C4-2B (cell line): Measurements from ENCODE around the gene AKAP7.

Experiments
- H3K27ac ChIP-seq: fragments of 450-650 bp; 2 replicates; pipeline ENCODE4 v1.5.1; 2017
- CTCF ChIP-seq: fragments of 450-650 bp; conservative IDR thresholded peaks from 2 replicates; pipeline ENCODE4 v1.5.1; 2017; ENCODE audit warnings: mild to moderate bottlenecking
- ZFX ChIP-seq: fragments of 450-650 bp; IDR thresholded peaks from 2 replicates; pipeline ENCODE4 v1.6.1; 2017

The AKAP7 gene

GRCh38 chr6:131212913-131213312, 77.6 kb downstream of the AKAP7 start:
- no peak overlapping the region for H3K27ac ChIP-seq
- TF ChIP-seq CTCF (no peak), ZFX (no peak)

GRCh38 chr6:131213501-131213990, 78.3 kb downstream of the AKAP7 start:
- TF ChIP-seq CTCF, result no peak
- no peak for TF ChIP-seq ZFX
- H3K27ac ChIP-seq, result no peak overlapping the region

- TF ChIP-seq CTCF, result no peak
- TF ChIP-seq ZFX, result no peak
- H3K27ac ChIP-seq, result no peak overlapping the region
Observed at GRCh38 chr6:131215219-131215618, 80.0 kb downstream of the AKAP7 start.

GRCh38 chr6:131216246-131216645, 81.0 kb downstream of the AKAP7 start:
- H3K27ac ChIP-seq, result no peak overlapping the region
- TF ChIP-seq ZFX, result no peak
- TF ChIP-seq CTCF, result no peak

DNA sequence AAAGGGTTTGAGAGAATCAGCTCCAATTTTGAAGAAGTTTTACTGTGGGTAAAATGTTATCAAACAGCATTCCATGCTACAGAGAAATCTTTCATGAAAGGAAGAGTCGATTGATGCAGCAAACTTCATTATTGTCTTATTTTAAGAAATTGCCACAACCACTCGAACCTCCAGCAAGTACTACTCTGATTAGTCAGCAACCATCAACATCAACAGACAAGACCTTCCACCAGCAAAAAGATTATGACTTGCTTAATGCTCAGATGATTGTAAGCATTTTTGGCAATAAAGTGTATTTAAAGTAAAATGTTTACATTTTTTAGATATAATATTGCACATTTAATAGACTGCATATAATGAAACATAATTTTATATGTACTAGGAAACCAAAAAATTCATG, 87.5 kb downstream of the AKAP7 start:
- no peak for TF ChIP-seq ZFX
- no peak for TF ChIP-seq CTCF

GRCh38 chr6:131223416-131223815, 88.1 kb downstream of the AKAP7 start:
- no peak overlapping the region for H3K27ac ChIP-seq
- TF ChIP-seq CTCF (no peak), ZFX (no peak)

More for the DNA sequence above, 87.5 kb downstream of the AKAP7 start:
- H3K27ac ChIP-seq, result no peak overlapping the region

GRCh38 chr6:131225127-131225526, 89.9 kb downstream of the AKAP7 start:
- no peak overlapping the region for H3K27ac ChIP-seq
- TF ChIP-seq ZFX (no peak), CTCF (no peak)
